Stimulated activated CD8-positive, alpha-beta memory T cell treated with anti-CD3 and anti-CD28 coated beads, Interleukin-2, amount 100 ng/mL, for 48 hours (primary cell): ENCODE results near the gene JADE1.

ENCODE experiments used
- DNase-seq, 2 donors: peaks; one replicate each; pipeline ENCODE4 v3.0.0-alpha.2; 2020; ENCODE audit warnings: low read depth in 2 of 2

Gene JADE1

DNA sequence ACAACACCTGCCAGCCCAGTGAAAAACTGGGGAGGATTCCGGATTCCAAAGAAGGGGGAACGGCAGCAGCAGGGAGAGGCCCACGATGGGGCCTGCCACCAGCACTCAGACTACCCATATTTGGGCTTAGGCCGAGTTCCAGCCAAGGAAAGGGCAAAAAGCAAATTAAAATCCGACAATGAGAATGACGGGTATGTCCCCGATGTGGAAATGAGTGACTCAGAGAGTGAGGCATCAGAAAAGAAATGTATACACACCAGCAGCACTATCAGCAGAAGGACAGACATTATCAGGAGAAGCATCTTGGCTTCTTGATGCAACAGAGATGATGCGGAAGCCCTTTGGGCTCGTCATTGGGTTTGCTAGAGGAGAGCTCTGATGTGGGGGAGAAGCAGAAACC lies 62.4 kb downstream of the JADE1 start:
- DNase-seq: no peak

DNA sequence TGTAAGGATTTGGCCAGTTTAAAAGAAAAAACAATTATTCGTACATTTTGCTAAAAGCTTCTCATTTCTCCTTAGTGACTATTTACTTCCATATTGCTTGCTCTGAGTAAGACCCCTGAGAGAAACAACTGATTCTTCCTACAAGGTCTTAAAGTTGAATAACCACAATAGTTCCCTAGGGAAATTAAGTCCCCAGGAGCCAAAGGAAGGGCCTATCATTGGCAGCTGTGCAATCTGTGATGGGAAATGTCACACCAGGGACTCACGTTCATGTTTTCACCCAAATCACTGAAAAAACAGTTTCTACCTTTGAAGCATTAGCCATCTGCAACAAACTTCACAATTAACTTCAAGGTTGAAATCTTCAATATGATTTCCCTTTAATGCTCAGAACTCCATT lies 66.7 kb downstream of the JADE1 start:
- DNase-seq: no peak

DNA sequence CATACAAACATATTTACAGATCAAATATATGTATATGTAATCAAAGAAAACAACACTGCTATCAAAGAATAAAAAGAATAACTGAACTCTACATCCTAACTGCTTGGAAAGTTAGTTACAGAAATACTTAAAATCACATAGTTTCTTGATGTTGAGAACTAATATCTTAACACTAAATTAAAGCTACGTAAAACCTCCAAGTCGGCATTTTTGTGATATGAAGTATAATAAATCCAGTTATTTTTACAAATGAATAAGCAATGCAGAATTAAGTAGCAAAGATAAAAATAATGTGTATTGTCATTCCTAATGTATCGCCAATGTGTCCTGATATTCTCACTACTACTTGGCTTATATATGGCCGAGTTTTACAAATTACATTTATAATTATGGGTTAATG lies 68.4 kb downstream of the JADE1 start:
- DNase-seq: no peak

DNA sequence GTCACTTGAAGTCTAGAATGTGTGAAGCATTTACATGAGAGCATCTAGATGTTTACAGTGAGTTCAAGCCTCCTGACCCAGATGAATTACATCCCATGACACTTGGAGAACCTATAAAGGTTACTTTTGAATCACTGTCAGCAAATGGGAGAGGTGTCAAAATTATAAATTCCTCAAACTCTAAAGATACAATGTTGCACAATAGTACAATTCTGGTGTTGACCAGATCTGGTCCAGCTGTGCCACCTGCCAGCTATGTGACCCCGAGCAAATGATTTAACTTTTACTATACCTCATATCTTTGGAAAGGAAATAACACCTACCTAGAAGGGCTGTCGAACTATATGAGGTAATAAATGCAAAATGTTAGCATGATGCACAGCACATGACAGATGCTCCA lies 69.8 kb downstream of the JADE1 start:
- DNase-seq: no peak

DNA sequence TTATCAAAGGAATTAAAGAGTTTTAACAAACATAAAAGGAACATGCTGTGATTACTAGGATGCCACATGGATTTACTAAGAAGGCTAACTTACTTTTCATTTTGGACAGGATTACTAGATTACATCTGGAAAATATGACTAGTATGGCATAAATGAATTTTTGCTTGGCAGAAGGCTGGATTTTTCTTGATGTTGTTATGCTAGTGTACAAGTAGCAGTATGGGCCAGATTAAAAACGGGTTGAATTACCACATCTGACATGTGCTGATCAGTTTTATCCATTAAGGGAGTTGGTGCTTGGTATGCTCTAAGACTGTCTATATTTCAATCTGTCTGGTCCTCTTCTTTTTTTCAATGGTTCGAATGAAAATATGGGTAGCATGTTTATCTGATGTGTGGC lies 70.5 kb downstream of the JADE1 start:
- DNase-seq: no peak

DNA sequence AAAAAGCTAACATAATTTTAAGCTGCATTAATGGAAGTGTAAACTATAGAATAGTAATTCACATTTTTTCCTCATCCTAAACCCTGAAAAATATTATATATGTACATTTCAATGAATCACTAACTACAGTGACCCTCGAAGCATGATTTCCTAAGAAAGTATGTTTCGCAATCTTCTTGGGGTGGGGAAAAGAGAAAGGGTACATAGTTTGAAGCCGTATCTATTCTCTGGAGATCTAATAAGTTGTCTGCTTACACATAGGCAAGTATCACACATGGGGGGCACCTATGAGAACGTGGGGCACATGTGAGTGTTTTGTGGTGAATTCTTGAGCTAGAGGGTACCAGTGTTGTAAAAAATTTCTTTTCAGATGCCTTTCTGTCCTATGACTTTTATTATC lies 71.2 kb downstream of the JADE1 start:
- DNase-seq: no peak

GRCh38 chr4:128904821-128905220 lies 95.3 kb downstream of the JADE1 start:
- no peak for DNase-seq

DNA sequence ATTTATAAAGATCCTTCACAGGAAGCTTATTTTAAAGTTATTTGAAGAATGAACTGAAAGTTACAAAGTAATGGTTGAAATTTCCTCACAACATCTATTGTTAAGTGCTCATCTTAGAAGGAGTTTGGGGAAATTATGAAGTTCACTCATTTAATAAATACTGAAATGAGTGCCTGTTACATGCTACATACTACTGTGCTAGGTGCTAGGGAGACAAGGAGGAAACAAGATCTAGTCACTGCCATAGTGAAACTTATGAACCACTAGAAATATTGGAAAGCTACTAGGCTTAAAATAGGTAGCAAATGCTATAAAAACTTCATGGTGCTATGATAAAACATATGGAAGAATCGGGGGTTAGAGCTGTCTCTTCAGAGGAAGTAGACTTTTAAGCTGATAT lies 97.1 kb downstream of the JADE1 start:
- DNase-seq: no peak

- no peak for DNase-seq
These were observed 98.5 kb downstream of the JADE1 start for GRCh38 chr4:128907981-128908380.

GRCh38 chr4:128908735-128909134 lies 99.2 kb downstream of the JADE1 start:
- DNase-seq: no peak

DNA sequence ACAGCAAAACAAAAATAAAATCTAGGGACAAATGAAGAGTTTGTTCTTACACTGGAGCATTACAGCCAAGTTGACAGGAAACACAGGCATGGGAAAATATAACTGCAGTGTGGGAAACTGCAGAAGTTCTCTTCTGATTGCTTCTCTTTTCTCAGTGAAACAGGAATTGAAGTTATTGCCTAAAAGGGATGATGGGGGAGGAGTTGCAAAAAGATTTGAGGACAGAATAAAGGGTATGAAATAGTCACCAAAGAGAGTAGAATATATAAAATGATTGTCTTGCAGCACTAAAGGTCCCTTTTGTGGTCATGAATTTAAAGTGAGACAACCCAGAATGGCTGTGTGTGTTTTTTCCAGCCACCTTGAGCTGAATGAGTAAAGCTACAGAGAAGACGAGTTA lies 103.7 kb downstream of the JADE1 start:
- DNase-seq: no peak

DNA sequence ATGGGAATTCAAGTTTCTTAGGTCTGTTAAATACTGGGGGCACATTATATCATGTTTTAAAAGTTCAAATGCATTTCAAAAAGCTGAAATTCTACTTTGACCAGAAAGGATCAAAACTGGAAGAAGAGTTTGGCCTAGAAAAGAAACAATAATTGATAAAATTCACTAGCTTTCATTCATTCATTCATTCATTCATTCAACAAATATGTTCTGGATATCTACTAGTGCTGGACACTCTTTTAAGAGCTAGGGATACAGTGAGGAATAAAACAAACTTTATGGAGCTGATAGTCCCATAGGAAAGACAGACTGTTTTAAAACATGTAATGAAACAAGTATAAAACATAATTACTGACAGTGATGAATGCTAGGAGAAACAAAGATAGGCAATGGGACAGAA lies 106.0 kb downstream of the JADE1 start:
- DNase-seq: no peak

DNA sequence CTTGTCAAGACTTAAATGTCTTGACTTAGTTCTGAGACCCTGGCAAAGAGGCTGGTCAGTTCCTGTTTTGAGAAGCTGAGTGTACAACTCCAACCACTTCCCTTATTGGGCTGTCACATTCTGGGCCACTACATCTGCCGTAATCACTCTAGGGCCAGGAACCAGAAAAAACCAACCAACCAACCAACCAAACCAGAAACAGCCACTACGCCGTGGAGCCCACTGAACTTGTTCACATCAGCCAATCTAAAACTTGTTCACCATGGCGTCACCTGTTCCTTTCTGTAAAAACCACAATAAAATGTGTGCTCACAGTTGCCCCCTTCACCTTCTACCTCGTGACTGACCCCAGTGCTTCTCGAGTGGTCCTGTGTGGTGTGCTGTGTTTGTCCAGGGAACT lies 107.3 kb downstream of the JADE1 start:
- no peak for DNase-seq

GRCh38 chr4:128917781-128918180 lies 108.3 kb downstream of the JADE1 start:
- no peak for DNase-seq

DNA sequence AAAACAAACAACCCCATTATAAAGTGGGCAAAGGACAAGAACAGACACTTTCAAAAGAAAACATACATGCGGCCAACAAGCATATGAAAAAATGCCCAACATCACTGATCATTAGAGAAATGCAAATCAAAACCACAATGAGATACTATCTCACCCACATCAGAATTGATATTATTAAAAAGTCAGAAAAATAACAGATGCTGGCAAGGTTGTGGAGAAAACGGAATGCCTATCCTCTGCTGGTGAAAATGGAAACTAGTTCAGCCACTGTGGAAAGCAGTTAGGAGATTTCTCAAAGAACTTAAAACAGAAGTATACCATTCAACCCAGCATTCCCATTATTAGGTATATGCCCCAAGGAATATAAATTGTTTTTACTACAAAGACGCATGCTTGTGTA lies 112.5 kb downstream of the JADE1 start:
- no peak for DNase-seq
